Natural killer cell (primary cell): ENCODE data around the gene NOTCH4. TPM values are rescaled to one million over a fixed set of nuclear protein-coding genes. Genes with fewer than 3 reads are reported as not detected.

Experiments
- ATAC-seq, 3 donors: fragments of 150-1000 bp in 2 of 3; fragments of 200-7000 bp in 1 of 3; cut with Tn5 transposase; 1 replicate in 1 of 3; 2 replicates in 2 of 3; pipeline ENCODE4 v1.10.0; 2021; ENCODE audit warnings: mild to moderate bottlenecking in 2 of 3, moderate library complexity in 2 of 3
- DNase-seq, 2 donors: peaks; one replicate each; pipeline versions ENCODE4 v3.0.0 to v3.0.0-alpha.2; 2013 to 2021; ENCODE audit warnings: mixed read lengths in 1 of 2
- H3K27ac ChIP-seq: one replicate; pipeline ENCODE4 v1.5.1; 2013; ENCODE audit warnings: mild to moderate bottlenecking, low read length
- H3K27me3 ChIP-seq: one replicate; pipeline ENCODE4 v1.6.1; 2013; ENCODE audit warnings: low read length; ENCODE audit not compliant: control insufficient read depth, insufficient read depth
- H3K36me3 ChIP-seq: one replicate; pipeline ENCODE4 v1.6.1; 2013; ENCODE audit warnings: low read length; ENCODE audit not compliant: control insufficient read depth, insufficient read depth
- H3K4me1 ChIP-seq: one replicate; pipeline ENCODE4 v1.6.1; 2013; ENCODE audit warnings: low read length; ENCODE audit not compliant: control insufficient read depth, insufficient read depth
- H3K4me3 ChIP-seq: one replicate; pipeline ENCODE4 v1.5.1; 2013; ENCODE audit warnings: low read length
- H3K9me3 ChIP-seq: one replicate; pipeline ENCODE4 v1.6.1; 2013; ENCODE audit warnings: low read length; ENCODE audit not compliant: control insufficient read depth, insufficient read depth
- H3K27ac Mint-ChIP-seq, 2 donors: one replicate each; pipeline ENCODE4 v1.8.0; 2022; ENCODE audit warnings: mild to moderate bottlenecking in 2 of 2, mixed read lengths in 2 of 2, moderate library complexity in 1 of 2
- H3K27me3 Mint-ChIP-seq, 2 donors: one replicate each; pipeline ENCODE4 v1.8.0; 2022; ENCODE audit warnings: low read depth in 2 of 2, mixed read lengths in 2 of 2
- H3K36me3 Mint-ChIP-seq: one replicate; pipeline ENCODE4 v1.8.0; 2022; ENCODE audit warnings: mixed read lengths
- H3K4me1 Mint-ChIP-seq, 2 donors: one replicate each; pipeline ENCODE4 v1.8.0; 2022; ENCODE audit warnings: mixed read lengths in 2 of 2
- H3K4me3 Mint-ChIP-seq: one replicate; pipeline ENCODE4 v1.8.0; 2022; ENCODE audit warnings: mild to moderate bottlenecking, moderate library complexity, mixed read lengths
- H3K9me3 Mint-ChIP-seq, 2 donors: one replicate each; pipeline ENCODE4 v1.8.0; 2022; ENCODE audit warnings: mixed read lengths in 2 of 2
- WGBS: methylation state at CpG from one replicate; pipeline ENCODE4 v1.1.7; 2013; ENCODE audit warnings: missing lambda C conversion rate; ENCODE audit not compliant: insufficient coverage; 5-methylcytosine and 5-hydroxymethylcytosine counted together
- intact Hi-C: fragments of 100-400 bp; cut with micrococcal nuclease; formaldehyde crosslinking; loops from one replicate; pipeline ENCODE4 v1.14.2; 2022
- total RNA-seq, 4 donors: library from RNA; stranded (reverse); fragments of 120-200 nt in 1 of 4; gene quantifications; one replicate each; pipeline versions ENCODE4 v1.2.3 to v1.2.4, GENCODE V29; 2013 to 2022
- TF ChIP-seq, protein P1 (sequence below): fragments of 200-600 bp; IDR thresholded peaks from one replicate; pipeline ENCODE4 v1.8.0; 2022; ENCODE audit warnings: antibody characterized with exemption

NOTCH4 gene
- total RNA-seq, 3 donors from 2014 or later (not counting 1 experiment from before 2014, with no cell fraction given), result 2.6 to 4.8 (median 2.7) TPM

DNA sequence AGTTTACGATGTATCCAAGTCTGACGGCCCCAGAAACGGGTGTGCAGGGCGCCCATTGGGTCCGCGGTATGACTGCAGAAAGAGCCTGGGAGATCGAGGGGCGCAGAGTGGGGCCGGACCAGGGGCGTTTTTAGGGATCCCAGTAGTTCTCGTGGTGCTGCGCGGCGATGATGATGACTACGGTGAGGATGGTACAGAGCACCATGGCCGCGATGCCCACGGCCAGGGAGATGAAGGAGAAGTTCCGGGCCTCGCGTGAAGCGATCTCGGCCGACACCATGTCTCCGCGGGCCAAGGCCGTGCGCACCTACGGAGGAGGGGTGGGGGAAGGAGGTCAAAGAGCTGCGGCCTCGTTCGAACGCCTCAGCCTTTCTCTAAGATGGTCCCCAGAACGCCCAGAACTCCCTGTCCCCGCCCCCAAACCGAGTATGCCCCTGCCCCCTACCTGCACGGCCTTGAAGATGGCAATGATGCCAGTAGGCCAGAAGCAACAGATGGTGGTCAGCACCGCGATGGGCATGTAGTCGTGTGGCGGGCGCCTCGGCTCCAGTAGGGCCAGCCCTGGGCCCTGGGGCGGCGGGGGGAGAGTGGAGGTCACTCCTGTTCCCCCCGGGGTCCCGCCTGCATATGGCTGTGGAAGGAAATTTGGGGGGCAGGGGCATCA, 74.6 kb downstream of the NOTCH4 start:
- peaks cover 21% of the 10 kb centered on the region for H3K27me3 ChIP-seq
- ATAC-seq (peak; percentile 3 to 28 (median 19)), DNase-seq (peak in 1 of 2 donors; percentile 32)
- Mint-ChIP-seq H3K4me1 (peaks cover 39 to 59% of the 10 kb centered on the region in 2 donors), H3K9me3 (no peaks in the 10 kb centered on the region), H3K4me3 (peak overlapping the region; percentile 91), H3K36me3 (no peaks in the 10 kb centered on the region), H3K27ac (peak overlapping the region; percentile 80 to 91), H3K27me3 (peaks cover 20 to 37% of the 10 kb centered on the region in 2 donors)
- whole genome bisulfite sequencing, result 44% methylated on average over 47 of the region's 47 CpGs
- H3K4me1 ChIP-seq, result peaks cover 40% of the 10 kb centered on the region
- H3K27ac ChIP-seq, result peak overlapping the region; percentile 8
- H3K4me3 ChIP-seq, result peak overlapping the region; percentile 29
- H3K36me3 ChIP-seq, result no peaks in the 10 kb centered on the region
- TF ChIP-seq, protein P1, sequence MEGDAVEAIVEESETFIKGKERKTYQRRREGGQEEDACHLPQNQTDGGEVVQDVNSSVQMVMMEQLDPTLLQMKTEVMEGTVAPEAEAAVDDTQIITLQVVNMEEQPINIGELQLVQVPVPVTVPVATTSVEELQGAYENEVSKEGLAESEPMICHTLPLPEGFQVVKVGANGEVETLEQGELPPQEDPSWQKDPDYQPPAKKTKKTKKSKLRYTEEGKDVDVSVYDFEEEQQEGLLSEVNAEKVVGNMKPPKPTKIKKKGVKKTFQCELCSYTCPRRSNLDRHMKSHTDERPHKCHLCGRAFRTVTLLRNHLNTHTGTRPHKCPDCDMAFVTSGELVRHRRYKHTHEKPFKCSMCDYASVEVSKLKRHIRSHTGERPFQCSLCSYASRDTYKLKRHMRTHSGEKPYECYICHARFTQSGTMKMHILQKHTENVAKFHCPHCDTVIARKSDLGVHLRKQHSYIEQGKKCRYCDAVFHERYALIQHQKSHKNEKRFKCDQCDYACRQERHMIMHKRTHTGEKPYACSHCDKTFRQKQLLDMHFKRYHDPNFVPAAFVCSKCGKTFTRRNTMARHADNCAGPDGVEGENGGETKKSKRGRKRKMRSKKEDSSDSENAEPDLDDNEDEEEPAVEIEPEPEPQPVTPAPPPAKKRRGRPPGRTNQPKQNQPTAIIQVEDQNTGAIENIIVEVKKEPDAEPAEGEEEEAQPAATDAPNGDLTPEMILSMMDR, result no peak
- peaks cover 3% of the 10 kb centered on the region for H3K9me3 ChIP-seq
- intact Hi-C loops, result loop anchor here (2.0 kb wide), 1 partner anchor 18 kb away; the partner anchor contains the start of gene FKBPL

DNA sequence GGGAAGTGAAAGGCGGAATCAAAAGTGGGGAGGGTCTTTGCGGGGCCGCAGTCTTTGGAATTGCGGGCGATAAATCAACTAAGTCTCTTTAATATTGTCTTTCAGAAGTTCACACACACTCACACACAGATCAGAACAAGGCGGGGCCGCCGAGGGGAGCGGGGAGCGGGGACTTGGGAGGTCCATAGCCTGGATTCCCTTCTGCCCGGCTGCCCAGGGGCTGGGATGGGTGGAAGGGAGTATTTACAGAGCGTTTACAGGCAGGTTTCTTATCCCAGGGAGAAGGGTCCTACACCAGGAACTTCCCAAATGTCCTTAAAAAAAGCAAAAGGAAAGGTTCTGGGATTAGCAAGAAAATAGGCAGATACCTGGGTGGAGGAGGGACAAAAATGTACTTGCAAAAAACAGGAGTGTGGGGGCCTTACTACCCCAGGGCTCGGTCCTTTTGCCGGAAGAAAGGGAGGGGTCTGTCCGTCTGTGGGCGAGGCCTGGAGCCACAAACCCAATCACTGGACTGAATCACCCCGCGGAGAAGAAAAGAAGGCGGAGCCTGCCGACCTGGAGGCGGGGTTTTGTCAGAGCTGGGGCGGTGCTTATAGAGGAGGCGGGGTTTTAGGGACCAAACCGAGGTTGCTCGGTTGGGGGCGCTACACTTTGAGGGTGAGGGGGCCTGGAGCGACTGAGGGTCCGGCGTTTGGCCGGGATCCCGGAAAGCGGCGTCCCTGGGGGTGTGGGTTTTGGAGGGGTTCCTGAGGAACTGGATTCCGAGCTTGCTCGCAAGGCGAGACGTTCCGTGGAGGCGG, 75.4 kb downstream of the NOTCH4 start:
- H3K27ac Mint-ChIP-seq, result peak overlapping the region; percentile 80 to 91

DNA sequence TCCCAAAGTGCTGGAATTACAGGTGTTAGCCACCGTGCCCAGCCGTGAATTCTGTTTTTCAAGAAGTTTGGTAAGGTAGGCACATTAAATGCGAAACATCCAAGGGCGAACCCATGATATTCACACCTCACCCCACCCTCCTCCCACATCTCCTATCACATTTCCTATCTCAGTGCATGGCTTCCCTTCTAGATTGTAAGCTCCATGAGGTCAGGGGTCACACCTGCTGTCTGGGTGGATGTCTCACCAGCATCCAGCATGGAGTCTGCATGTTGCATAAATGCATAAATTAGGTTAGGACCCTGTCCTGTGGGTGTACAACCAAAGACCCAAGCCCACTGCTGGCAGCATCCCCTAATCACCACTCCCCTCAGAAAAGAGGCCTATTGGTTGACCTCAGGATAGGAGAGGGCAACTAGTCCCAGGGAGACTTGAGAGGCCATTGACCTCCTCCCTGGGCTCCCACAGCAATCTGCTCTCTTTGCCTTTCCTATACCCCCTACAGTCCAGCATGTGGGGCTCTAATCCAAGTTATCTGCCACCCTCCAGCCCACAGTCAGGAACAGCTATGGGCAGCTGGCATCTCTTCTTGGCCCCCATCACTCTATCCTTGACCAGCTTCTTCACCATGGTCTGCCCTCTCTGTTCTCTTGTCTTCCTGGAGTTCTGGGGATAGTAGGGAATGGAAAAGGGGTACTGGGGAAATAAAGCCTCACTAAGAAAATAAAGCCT, 76.3 kb downstream of the NOTCH4 start:
- H3K4me1 Mint-ChIP-seq, result peaks cover 25 to 44% of the 10 kb centered on the region in 2 donors
- H3K27ac ChIP-seq, result no peak overlapping the region
- peak overlapping the region; percentile 91 for H3K4me3 Mint-ChIP-seq
- DNase-seq (peak in 1 of 2 donors; percentile 41), ATAC-seq (no peak)
- H3K27ac Mint-ChIP-seq, result peak overlapping the region; percentile 80 to 91
- 53% methylated on average over 4 of the region's 4 CpGs for WGBS
- H3K4me3 ChIP-seq, result no peak overlapping the region
- peaks cover 20 to 37% of the 10 kb centered on the region in 2 donors for H3K27me3 Mint-ChIP-seq
- peaks cover 28% of the 10 kb centered on the region for H3K4me1 ChIP-seq
- intact Hi-C loops, result loop anchor here (1.0 to 2.0 kb wide), 2 partner anchors 17 to 29 kb away; partner anchors contain the start of genes AGPAT1 and FKBPL
- TF ChIP-seq, protein P1, result peak; percentile 11
- H3K27me3 ChIP-seq, result peaks cover 21% of the 10 kb centered on the region
- no peaks in the 10 kb centered on the region for H3K36me3 ChIP-seq
- H3K36me3 Mint-ChIP-seq, result no peaks in the 10 kb centered on the region
- no peaks in the 10 kb centered on the region for H3K9me3 Mint-ChIP-seq
- peaks cover 3% of the 10 kb centered on the region for H3K9me3 ChIP-seq

More for the DNA sequence above, 75.4 kb downstream of the NOTCH4 start:
- Histone ChIP-seq H3K4me1 (peaks cover 32% of the 10 kb centered on the region), H3K36me3 (no peaks in the 10 kb centered on the region), H3K9me3 (peaks cover 3% of the 10 kb centered on the region), H3K27me3 (peaks cover 21% of the 10 kb centered on the region), H3K4me3 (peak overlapping the region; percentile 29), H3K27ac (peak overlapping the region; percentile 8)
- Mint-ChIP-seq H3K36me3 (no peaks in the 10 kb centered on the region), H3K4me1 (peaks cover 32 to 52% of the 10 kb centered on the region in 2 donors), H3K4me3 (peak overlapping the region; percentile 91), H3K9me3 (no peaks in the 10 kb centered on the region), H3K27me3 (peaks cover 20 to 37% of the 10 kb centered on the region in 2 donors)
- TF ChIP-seq, protein P1, result peak; percentile 50
- ATAC-seq (peak; percentile 90 to 94 (median 94)), DNase-seq (peak; percentile 78 to 86)
- intact Hi-C loops, result loop anchor here (1.0 to 2.0 kb wide), 2 partner anchors 18 to 28 kb away; partner anchors contain the start of genes AGPAT1 and FKBPL
- 11% methylated on average over 35 of the region's 39 CpGs for WGBS
